Activated T-helper 17 cell treated with anti-CD3 and anti-CD28 coated beads, Interleukin-2, amount 50 U/mL, for 72 hours (primary cell): ENCODE results near the gene ZNF813. TPM values are rescaled to one million over a fixed set of nuclear protein-coding genes. Genes with fewer than 3 reads are reported as not detected.

Source experiments
- ATAC-seq: fragments of 150-1000 bp; cut with Tn5 transposase; replicated peaks from 2 replicates; pipeline ENCODE4 v1.10.0; 2021; ENCODE audit warnings: mild to moderate bottlenecking, moderate library complexity
- H3K27ac Mint-ChIP-seq: one replicate; pipeline ENCODE4 v1.8.0; 2022; ENCODE audit warnings: mixed read lengths
- H3K27me3 Mint-ChIP-seq: one replicate; pipeline ENCODE4 v1.8.0; 2022; ENCODE audit warnings: mixed read lengths
- H3K36me3 Mint-ChIP-seq: one replicate; pipeline ENCODE4 v1.8.0; 2022; ENCODE audit warnings: low read depth, mild to moderate bottlenecking, mixed read lengths
- H3K4me1 Mint-ChIP-seq: one replicate; pipeline ENCODE4 v1.8.0; 2022; ENCODE audit warnings: mixed read lengths
- H3K4me3 Mint-ChIP-seq: one replicate; pipeline ENCODE4 v1.8.0; 2022; ENCODE audit warnings: mild to moderate bottlenecking, mixed read lengths
- H3K9me3 Mint-ChIP-seq: one replicate; pipeline ENCODE4 v1.8.0; 2022; ENCODE audit warnings: mixed read lengths
- total RNA-seq, 2 donors: library from RNA; stranded (reverse); gene quantifications; one replicate each; pipeline ENCODE4 v1.2.3, GENCODE V29; 2022

Gene ZNF813
- total RNA-seq, 2 donors from 2014 or later = 3.4 to 8.4 TPM

GRCh38 chr19:53520547-53521372, 53.2 kb downstream of the ZNF813 start:
- peak; percentile 100 for ATAC-seq
- Mint-ChIP-seq H3K4me1 (peaks cover 12% of the 10 kb centered on the region), H3K36me3 (peaks cover 13% of the 10 kb centered on the region), H3K9me3 (peaks cover 3% of the 10 kb centered on the region), H3K27ac (peak overlapping the region; percentile 93), H3K4me3 (peak overlapping the region; percentile 100), H3K27me3 (no peaks in the 10 kb centered on the region)

DNA sequence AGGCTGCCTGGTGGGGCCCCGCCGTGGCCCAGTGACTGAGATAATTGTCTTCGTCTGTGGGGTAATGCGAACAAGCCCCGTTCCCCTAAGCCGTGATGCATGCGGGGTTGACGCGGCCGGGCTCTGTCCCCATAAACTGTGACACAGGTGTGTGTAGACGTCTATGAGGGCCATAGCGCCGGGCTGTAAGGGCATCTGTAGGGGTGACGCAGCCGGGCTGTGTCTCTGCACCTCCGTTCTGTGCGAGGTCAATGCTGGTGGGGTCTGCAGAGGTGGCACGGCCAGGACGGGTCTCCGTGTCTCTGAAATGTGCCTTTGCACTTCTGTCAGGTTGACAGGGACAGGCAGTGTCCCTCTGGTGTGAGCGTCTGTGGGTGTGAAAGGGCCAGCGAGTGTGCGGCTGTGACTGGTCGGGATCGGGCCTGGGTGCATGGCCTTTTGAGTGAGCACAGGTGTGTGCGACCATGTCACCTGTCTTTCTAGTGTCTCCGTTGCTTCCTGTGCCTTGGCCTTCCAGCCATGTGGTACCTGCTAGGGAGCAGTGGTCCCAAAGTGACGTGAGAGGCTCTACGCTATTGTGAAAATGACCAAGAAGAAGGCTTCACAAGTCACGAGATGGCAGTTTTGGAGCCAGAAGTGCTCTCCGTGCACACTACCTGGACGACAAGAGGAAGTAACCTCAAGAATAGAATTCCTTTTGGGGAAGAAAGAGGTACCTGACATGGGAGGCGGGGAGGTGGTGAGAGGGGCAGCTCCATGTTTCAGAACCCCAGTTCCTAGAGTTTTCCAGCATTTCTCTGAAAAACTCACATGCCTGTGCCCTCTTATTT, 54.1 kb downstream of the ZNF813 start:
- peak; percentile 2 for ATAC-seq
- no peaks in the 10 kb centered on the region for H3K27me3 Mint-ChIP-seq
- peak overlapping the region; percentile 100 for H3K4me3 Mint-ChIP-seq
- H3K27ac Mint-ChIP-seq = peak overlapping the region; percentile 93
- H3K36me3 Mint-ChIP-seq = peaks cover 13% of the 10 kb centered on the region
- H3K9me3 Mint-ChIP-seq = peaks cover 7% of the 10 kb centered on the region
- H3K4me1 Mint-ChIP-seq = peaks cover 12% of the 10 kb centered on the region

DNA sequence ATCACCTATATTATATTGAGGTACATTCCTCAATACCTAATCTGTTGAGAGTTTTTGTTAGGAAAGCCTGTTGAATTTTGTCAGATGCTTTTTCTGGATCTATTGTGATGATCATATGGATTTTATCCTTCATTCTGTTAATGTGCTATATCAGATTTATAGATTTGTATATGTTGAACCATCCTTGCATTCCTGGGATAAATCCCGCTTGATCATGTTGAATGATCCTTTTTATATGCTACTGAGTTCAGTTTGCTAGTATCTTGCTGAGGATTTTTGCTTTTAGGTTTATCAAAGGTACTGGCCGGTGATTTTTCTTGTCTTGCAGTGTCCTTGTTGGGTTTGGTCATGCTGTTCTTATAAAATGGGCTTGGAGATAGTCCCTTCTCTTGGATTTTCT, 58.4 kb downstream of the ZNF813 start:
- peaks cover 25% of the 10 kb centered on the region for H3K36me3 Mint-ChIP-seq
- H3K4me3 Mint-ChIP-seq = no peak overlapping the region
- ATAC-seq = no peak
- peaks cover 7% of the 10 kb centered on the region for H3K9me3 Mint-ChIP-seq
- no peak overlapping the region for H3K27ac Mint-ChIP-seq
- peaks cover 11% of the 10 kb centered on the region for H3K4me1 Mint-ChIP-seq
- no peaks in the 10 kb centered on the region for H3K27me3 Mint-ChIP-seq

DNA sequence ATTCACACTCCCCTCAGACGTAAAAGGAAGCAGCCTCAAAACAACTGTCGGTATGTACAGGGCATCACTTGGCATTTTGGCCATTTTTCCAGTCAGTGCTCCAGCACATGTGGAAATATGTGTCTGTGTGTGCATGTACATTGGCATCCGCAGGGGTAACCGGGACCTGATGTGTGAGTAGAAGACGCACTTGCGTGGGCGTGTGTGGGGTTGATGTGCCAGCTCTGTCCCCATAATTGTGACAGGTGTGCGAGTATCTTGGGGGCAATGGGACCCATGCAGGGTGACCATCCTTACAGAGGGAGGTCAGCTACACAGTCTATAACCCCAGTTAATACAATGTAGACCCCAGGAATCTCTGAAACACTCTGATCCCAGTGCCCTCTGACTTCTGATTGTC, 63.1 kb downstream of the ZNF813 start:
- Mint-ChIP-seq H3K4me3 (no peak overlapping the region), H3K27me3 (no peaks in the 10 kb centered on the region), H3K4me1 (no peaks in the 10 kb centered on the region), H3K9me3 (peaks cover 11% of the 10 kb centered on the region), H3K36me3 (peaks cover 14% of the 10 kb centered on the region), H3K27ac (no peak overlapping the region)
- ATAC-seq = no peak

DNA sequence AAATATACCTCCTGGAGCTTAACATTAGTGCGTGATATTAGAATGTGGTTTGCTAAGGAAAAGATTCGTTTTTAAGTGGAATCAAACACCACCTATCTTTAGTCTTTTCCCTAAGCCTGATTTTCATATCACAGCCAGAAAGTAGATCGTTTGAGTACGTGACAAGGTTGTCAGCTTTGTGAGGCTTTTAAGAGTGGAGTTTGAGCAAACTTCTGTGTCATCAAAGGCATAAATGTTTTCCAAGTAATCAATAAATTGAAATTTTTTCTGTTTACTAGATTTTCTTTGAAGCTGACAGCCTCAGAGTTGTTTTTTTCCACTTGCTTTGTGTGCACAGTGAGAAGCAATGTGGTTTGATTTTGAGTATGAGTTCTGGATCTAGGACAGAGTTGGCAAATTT, 63.9 kb downstream of the ZNF813 start:
- H3K9me3 Mint-ChIP-seq = peaks cover 6% of the 10 kb centered on the region
- H3K27ac Mint-ChIP-seq = no peak overlapping the region
- no peaks in the 10 kb centered on the region for H3K4me1 Mint-ChIP-seq
- H3K4me3 Mint-ChIP-seq = no peak overlapping the region
- no peaks in the 10 kb centered on the region for H3K27me3 Mint-ChIP-seq
- ATAC-seq = no peak
- peaks cover 17% of the 10 kb centered on the region for H3K36me3 Mint-ChIP-seq

DNA sequence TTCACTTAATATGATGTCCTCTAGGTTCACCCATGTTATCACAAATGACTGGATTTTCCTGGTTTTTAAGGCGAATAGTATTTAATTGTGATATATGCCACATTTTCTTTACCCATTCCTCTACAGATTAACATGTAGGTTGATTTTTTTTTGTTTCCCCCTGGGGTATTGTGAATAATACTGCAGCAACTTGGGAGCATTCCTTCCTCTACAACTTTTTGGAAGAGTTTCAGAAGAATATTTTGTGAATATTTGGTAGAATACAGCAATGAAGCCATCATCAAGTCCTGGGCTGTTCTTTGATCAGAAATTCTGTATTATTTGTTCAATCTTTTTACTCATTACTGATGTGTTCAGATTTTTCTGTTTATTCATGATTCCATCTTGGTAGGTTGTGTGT, 64.8 kb downstream of the ZNF813 start:
- Mint-ChIP-seq H3K36me3 (peaks cover 19% of the 10 kb centered on the region), H3K9me3 (peaks cover 6% of the 10 kb centered on the region), H3K4me3 (no peak overlapping the region), H3K27ac (no peak overlapping the region), H3K27me3 (no peaks in the 10 kb centered on the region), H3K4me1 (no peaks in the 10 kb centered on the region)
- ATAC-seq = no peak

- no peaks in the 10 kb centered on the region for H3K27me3 Mint-ChIP-seq
- H3K27ac Mint-ChIP-seq = peak overlapping the region; percentile 43
- ATAC-seq = peak; percentile 26
- H3K4me1 Mint-ChIP-seq = peaks cover 6% of the 10 kb centered on the region
- peaks cover 42% of the 10 kb centered on the region for H3K36me3 Mint-ChIP-seq
- H3K9me3 Mint-ChIP-seq = peaks cover 10% of the 10 kb centered on the region
- peak overlapping the region; percentile 97 for H3K4me3 Mint-ChIP-seq
These were observed 68.7 kb downstream of the ZNF813 start for GRCh38 chr19:53536225-53536548.

DNA sequence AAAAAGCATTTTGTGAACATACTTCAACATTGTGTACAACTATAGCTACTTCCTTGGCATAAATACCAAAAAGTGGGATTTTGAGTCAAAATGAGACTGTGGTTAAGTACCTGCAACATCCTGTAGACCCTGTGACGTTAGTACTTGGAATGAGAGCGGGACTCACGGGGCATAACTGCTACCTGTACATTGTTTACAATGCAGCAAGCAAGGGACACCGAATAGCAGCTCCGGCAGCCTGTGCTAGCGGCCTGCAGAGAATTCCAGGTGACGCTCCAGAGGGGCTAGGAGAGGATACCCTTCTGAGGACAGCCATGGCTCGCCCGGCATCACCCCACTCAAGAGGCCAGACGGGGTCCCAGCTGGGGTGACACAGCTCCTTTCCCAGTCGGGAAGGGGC, 69.6 kb downstream of the ZNF813 start:
- ATAC-seq = peak; percentile 23
- H3K27ac Mint-ChIP-seq = peak overlapping the region; percentile 95
- H3K9me3 Mint-ChIP-seq = peaks cover 10% of the 10 kb centered on the region
- peaks cover 6% of the 10 kb centered on the region for H3K4me1 Mint-ChIP-seq
- no peaks in the 10 kb centered on the region for H3K27me3 Mint-ChIP-seq
- H3K36me3 Mint-ChIP-seq = peaks cover 51% of the 10 kb centered on the region
- H3K4me3 Mint-ChIP-seq = peak overlapping the region; percentile 97

DNA sequence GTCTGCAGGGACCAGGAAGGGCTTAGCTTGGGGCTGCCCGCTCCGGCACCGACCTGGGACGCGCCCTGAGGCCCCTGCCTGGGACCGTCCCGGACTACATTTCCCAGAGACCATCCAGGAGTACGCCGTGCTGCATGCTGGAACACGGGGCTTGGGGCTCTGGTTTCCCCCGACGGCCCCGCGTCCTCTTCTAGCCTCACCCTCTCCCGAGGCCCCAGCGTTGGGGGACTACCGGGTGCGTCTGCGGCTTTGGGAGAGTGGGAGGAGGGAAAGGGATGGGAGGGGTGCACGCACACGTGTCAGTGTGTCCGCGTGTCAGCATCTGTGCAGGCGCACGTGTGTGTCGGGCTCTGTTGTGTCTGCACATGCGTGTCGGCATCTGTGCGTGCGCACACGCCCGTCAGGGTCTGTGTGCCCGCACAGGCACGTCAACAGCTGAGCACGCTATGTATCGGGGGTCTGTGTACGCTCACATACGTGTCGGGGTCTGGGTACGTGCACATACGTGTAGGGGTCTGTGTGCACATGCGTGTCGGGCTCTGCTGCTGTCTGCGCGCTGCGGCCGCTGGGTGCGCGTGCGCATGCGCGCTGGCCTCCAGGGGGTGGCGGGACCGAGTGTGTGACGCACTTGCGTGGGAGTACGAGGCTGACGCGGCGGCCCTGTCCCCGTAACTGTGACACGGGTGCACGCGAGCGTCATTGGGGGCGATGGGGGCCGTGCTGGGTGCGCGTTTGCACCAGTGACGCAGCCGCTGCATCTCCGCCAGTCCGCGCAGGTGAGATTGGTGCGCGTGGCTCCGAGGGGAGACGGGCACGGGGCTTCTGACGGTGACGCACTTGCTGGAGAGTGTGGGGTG, 70.2 kb downstream of the ZNF813 start, which contains the start of gene ZNF331:
ZNF331 (plus strand) TSS at position 625 of the 857 bp plus-strand sequence. CDS start 31,232 bp downstream, outside the sequence.
- H3K36me3 Mint-ChIP-seq = peaks cover 58% of the 10 kb centered on the region
- ATAC-seq = peak; percentile 84
- peaks cover 10% of the 10 kb centered on the region for H3K9me3 Mint-ChIP-seq
- peak within 1 kb of the TSS; percentile 95 for H3K27ac Mint-ChIP-seq
- H3K27me3 Mint-ChIP-seq = no peaks in the 10 kb centered on the region
- H3K4me3 Mint-ChIP-seq = peak within 1 kb of the TSS; percentile 97
- peaks cover 6% of the 10 kb centered on the region for H3K4me1 Mint-ChIP-seq

GRCh38 chr19:53538378-53539109, 71.0 kb downstream of the ZNF813 start:
- peak overlapping the region; percentile 95 for H3K27ac Mint-ChIP-seq
- peaks cover 3% of the 10 kb centered on the region for H3K9me3 Mint-ChIP-seq
- ATAC-seq = peak; percentile 19

GRCh38 chr19:53540091-53540490, 72.6 kb downstream of the ZNF813 start:
- Mint-ChIP-seq H3K4me3 (peak overlapping the region; percentile 97), H3K27ac (no peak overlapping the region), H3K4me1 (peaks cover 6% of the 10 kb centered on the region), H3K27me3 (no peaks in the 10 kb centered on the region), H3K36me3 (peaks cover 75% of the 10 kb centered on the region), H3K9me3 (peaks cover 3% of the 10 kb centered on the region)
- ATAC-seq = no peak

More at GRCh38 chr19:53538378-53539109, 71.0 kb downstream of the ZNF813 start:
- no peaks in the 10 kb centered on the region for H3K27me3 Mint-ChIP-seq
- peaks cover 6% of the 10 kb centered on the region for H3K4me1 Mint-ChIP-seq
- peaks cover 60% of the 10 kb centered on the region for H3K36me3 Mint-ChIP-seq
- peak overlapping the region; percentile 97 for H3K4me3 Mint-ChIP-seq

GRCh38 chr19:53541971-53542370, 74.4 kb downstream of the ZNF813 start:
- Mint-ChIP-seq H3K4me3 (peak overlapping the region; percentile 13), H3K27ac (no peak overlapping the region), H3K4me1 (peaks cover 10% of the 10 kb centered on the region), H3K9me3 (peaks cover 3% of the 10 kb centered on the region), H3K27me3 (no peaks in the 10 kb centered on the region), H3K36me3 (peaks cover 88% of the 10 kb centered on the region)
- ATAC-seq = no peak

DNA sequence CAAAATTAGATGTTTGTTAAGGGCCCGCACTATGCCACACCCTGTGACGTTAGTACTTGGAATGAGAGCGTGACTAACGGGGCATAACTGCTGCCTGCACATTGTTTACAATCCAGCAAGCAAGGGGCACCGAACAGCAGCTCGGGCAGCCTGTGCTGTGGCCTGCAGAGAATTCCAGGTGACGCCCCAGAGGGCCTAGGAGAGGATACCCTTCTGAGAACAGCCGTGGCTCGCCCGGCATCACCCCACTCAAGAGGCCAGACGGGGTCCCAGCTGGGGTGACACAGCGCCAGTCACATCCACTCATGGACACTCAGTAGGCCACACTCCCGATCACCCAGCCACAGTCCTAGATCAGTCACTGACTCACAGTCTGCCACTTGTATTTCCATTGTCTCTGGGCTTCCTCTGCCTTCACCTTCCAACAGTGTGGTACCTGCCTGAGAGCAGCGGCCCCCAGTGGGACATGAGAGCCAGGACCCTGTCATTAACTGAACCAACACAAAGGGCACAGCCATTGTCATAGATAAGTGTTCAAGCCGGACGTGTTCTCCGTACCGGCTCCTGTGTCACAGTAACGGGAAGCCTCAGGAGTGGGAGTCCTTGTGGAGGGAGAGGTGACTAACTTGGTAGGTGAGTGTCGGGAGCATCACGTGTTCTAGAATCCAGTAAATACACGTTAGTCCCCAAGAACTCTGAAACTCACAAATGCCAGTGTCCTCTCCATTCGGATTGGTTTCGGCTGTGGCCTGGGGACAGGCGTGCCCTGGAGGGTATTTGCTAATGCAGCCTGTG, 77.9 kb downstream of the ZNF813 start:
- H3K4me3 Mint-ChIP-seq = no peak overlapping the region
- H3K36me3 Mint-ChIP-seq = peaks cover 84% of the 10 kb centered on the region
- no peaks in the 10 kb centered on the region for H3K27me3 Mint-ChIP-seq
- no peak overlapping the region for H3K27ac Mint-ChIP-seq
- peaks cover 3% of the 10 kb centered on the region for H3K9me3 Mint-ChIP-seq
- peaks cover 4% of the 10 kb centered on the region for H3K4me1 Mint-ChIP-seq
- ATAC-seq = no peak
